OCI-LY7 (cell line): ENCODE measurements around the gene TCERG1. TPM values are rescaled to one million over a fixed set of nuclear protein-coding genes. Genes with fewer than 3 reads are reported as not detected.

Experiments used
- BruUV-seq: library from RNA; stranded (reverse); fragments of 400-500 nt; replicated peaks from 2 replicates; lab custom pipeline; 2021; lab: Mats Ljungman, UMichigan
- CTCF ChIA-PET: fragments of 300-600 bp; sonication (Branson Sonifier 250); formaldehyde crosslinking; loops from one replicate; lab custom pipeline; 2022; ENCODE audit warnings: antibody characterized with exemption; ENCODE audit not compliant: unreplicated experiment; lab: Charles Lee
- POLR2A ChIA-PET: fragments of 300-600 bp; sonication (Branson Sonifier 250); formaldehyde crosslinking; loops from one replicate; lab custom pipeline; 2022; ENCODE audit warnings: antibody characterized with exemption; lab: Charles Lee
- DNase-seq: peaks from one replicate; pipeline ENCODE4 v3.0.0-alpha.2; 2015; ENCODE audit warnings: low spot score
- H2AFZ ChIP-seq: fragments of 200-600 bp; sonication (generic), shearing (Covaris generic); 2 replicates; pipeline ENCODE4 v1.6.1; 2014; ENCODE audit warnings: mild to moderate bottlenecking, antibody characterized with exemption, low read length, moderate library complexity
- H3K27ac ChIP-seq: fragments of 200-600 bp; sonication (generic); 2 replicates; pipeline ENCODE4 v1.5.1; 2014; ENCODE audit warnings: mixed run types, low read depth, mild to moderate bottlenecking, moderate library complexity, low read length, inconsistent platforms; ENCODE audit not compliant: poor library complexity, severe bottlenecking
- H3K36me3 ChIP-seq: fragments of 200-600 bp; sonication (generic); 2 replicates; pipeline ENCODE4 v1.6.1; 2014; ENCODE audit warnings: mild to moderate bottlenecking, antibody characterized with exemption, low read length, moderate library complexity, mixed read lengths; ENCODE audit not compliant: insufficient read depth
- H3K4me1 ChIP-seq: fragments of 200-600 bp; sonication (generic); 2 replicates; pipeline ENCODE4 v1.5.1; 2014; ENCODE audit warnings: mild to moderate bottlenecking, low read length; ENCODE audit not compliant: insufficient read depth, poor library complexity, severe bottlenecking
- H3K4me2 ChIP-seq: fragments of 200-600 bp; sonication (generic); 2 replicates; pipeline ENCODE4 v1.6.1; 2014; ENCODE audit warnings: mild to moderate bottlenecking, low read length
- H3K4me3 ChIP-seq: fragments of 200-600 bp; sonication (generic); 2 replicates; pipeline ENCODE4 v1.5.1; 2014; ENCODE audit warnings: mild to moderate bottlenecking, low read depth, low read length; ENCODE audit not compliant: poor library complexity, severe bottlenecking
- H3K79me2 ChIP-seq: fragments of 200-600 bp; sonication (generic); 2 replicates; pipeline ENCODE4 v1.6.1; 2016; ENCODE audit warnings: low read depth, mild to moderate bottlenecking, low read length, moderate library complexity, mixed read lengths; ENCODE audit not compliant: insufficient read depth
- H3K9me2 ChIP-seq: fragments of 200-600 bp; sonication (generic); 2 replicates; pipeline ENCODE4 v1.6.1; 2016; ENCODE audit warnings: mild to moderate bottlenecking, low read length, mixed read lengths; ENCODE audit not compliant: insufficient read depth
- H3K9me3 ChIP-seq: fragments of 200-600 bp; sonication (generic); 2 replicates; pipeline ENCODE4 v1.6.1; 2014; ENCODE audit warnings: mild to moderate bottlenecking, mixed run types, low read length, mixed read lengths
- H4K20me1 ChIP-seq: fragments of 200-600 bp; sonication (generic); 2 replicates; pipeline ENCODE4 v1.6.1; 2014; ENCODE audit warnings: mild to moderate bottlenecking, antibody characterized with exemption, low read length, moderate library complexity, mixed read lengths; ENCODE audit not compliant: insufficient read depth
- EZH2phosphoT487 ChIP-seq: fragments of 200-600 bp; sonication (generic); IDR thresholded peaks from 2 replicates; pipeline ENCODE4 v1.6.1; 2018; ENCODE audit warnings: low read depth, borderline replicate concordance, mild to moderate bottlenecking, mixed run types, antibody characterized with exemption, low read length, moderate library complexity, mixed read lengths
- intact Hi-C: fragments of 100-400 bp; cut with micrococcal nuclease; formaldehyde crosslinking; loops from one replicate; pipeline ENCODE4 v1.10.0; 2022; ENCODE audit not compliant: unreplicated experiment
- total RNA-seq, 2 experiments: library from RNA; depleted of rRNA in 1 of 2; stranded (reverse); fragments of >200 nt in 1 of 2; shearing (Covaris generic) in 1 of 2; gene quantifications; 2 replicates each; pipeline ENCODE4 v1.2.3, GENCODE V29; 2014 to 2022
- TF ChIP-seq, protein P1 (sequence below): fragments of 200-600 bp; sonication (generic); conservative IDR thresholded peaks from 2 replicates; pipeline ENCODE4 v1.5.1; 2014; ENCODE audit warnings: mild to moderate bottlenecking, antibody characterized with exemption, low read length, moderate library complexity, mixed read lengths

The TCERG1 gene
- total RNA-seq, 2 experiments from 2014 or later = 115 to 164 TPM

DNA sequence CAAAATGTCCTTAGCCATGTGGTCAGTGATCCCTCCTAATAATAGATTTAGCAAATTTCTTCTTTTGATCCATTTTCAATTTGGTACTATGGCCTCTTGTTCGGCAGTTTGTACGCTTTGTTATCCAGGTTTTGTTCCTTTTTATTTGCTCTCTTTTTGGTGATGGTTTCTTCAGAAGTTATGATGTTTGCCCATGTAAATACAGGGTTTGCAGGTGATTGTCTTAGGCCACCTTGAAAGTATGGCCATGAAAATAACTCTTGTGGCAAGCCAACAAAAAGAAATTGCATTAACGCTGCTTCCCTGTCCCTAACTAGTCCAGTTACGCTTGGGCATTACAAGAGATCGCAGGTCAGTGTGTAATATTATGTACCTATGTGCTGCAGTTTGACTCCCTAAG lies 60.3 kb downstream of the TCERG1 start:
- Histone ChIP-seq H3K4me1 (no peaks in the 10 kb centered on the region), H3K9me2 (no peaks in the 10 kb centered on the region), H3K27ac (no peak overlapping the region), H3K4me3 (no peak overlapping the region), H3K79me2 (no peaks in the 10 kb centered on the region), H4K20me1 (peaks cover 3% of the 10 kb centered on the region; the same call in 1 of the 2 replicates), H2AFZ (no peak overlapping the region), H3K9me3 (no peaks in the 10 kb centered on the region), H3K4me2 (no peak overlapping the region), H3K36me3 (peaks cover 99% of the 10 kb centered on the region)
- no TSS peak for BruUV-seq
- TF ChIP-seq, protein P1, sequence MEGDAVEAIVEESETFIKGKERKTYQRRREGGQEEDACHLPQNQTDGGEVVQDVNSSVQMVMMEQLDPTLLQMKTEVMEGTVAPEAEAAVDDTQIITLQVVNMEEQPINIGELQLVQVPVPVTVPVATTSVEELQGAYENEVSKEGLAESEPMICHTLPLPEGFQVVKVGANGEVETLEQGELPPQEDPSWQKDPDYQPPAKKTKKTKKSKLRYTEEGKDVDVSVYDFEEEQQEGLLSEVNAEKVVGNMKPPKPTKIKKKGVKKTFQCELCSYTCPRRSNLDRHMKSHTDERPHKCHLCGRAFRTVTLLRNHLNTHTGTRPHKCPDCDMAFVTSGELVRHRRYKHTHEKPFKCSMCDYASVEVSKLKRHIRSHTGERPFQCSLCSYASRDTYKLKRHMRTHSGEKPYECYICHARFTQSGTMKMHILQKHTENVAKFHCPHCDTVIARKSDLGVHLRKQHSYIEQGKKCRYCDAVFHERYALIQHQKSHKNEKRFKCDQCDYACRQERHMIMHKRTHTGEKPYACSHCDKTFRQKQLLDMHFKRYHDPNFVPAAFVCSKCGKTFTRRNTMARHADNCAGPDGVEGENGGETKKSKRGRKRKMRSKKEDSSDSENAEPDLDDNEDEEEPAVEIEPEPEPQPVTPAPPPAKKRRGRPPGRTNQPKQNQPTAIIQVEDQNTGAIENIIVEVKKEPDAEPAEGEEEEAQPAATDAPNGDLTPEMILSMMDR = no peak
- no peak for TF ChIP-seq EZH2phosphoT487
- no peak for DNase-seq
- intact Hi-C loops = no loop called here
- POLR2A ChIA-PET = no interaction called here
- CTCF ChIA-PET = no interaction called here

DNA sequence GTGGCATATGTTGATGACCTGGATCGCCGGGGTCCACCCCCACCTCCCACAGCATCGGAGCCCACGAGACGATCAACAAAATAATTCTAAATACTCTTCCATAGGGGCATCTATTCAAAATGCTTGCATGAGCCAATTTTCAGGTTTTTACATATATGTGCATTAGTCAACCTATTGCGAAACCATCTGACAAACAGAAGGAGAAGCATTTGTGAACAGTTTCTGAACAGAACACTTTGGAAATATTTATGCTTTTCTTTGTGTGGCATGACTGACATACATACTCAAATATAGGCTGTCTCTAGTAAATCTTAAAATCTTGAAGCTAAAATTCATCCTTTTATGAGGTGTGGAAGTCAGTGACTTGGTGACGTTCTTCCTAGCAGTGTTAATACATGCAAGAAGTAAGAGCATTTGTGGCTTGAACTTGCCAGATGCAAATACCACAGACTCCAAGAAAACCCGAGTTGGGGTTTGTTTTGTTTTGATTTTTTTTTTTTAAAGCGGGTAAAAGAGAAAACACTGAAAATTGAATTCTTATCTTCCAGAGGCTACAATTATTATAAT lies 63.5 kb downstream of the TCERG1 start:
- H3K36me3 ChIP-seq = peaks cover 84% of the 10 kb centered on the region

DNA sequence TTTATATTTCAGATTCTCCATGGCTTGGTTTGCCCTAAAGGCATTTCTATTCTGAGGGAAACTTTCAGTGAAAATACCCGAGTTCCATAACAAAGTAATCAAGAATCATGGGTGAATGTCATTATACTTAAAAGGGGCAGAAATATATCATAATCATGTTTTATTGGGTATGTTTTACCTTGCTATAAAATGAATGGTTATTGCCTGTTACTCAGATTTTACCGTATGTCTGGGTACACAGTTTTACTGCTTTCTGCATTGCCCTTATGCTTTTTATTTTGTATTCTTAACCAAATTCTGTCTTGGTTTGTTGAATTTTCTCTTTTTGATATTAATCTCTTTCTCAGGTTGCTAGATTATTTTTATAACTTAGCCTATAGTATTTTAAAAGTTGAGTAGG lies 66.3 kb downstream of the TCERG1 start:
- Histone ChIP-seq H3K27ac (no peak overlapping the region), H3K79me2 (no peaks in the 10 kb centered on the region), H2AFZ (no peak overlapping the region), H4K20me1 (no peaks in the 10 kb centered on the region), H3K4me1 (no peaks in the 10 kb centered on the region), H3K9me3 (no peaks in the 10 kb centered on the region), H3K9me2 (no peaks in the 10 kb centered on the region), H3K36me3 (peaks cover 56% of the 10 kb centered on the region), H3K4me2 (no peak overlapping the region), H3K4me3 (no peak overlapping the region)
- intact Hi-C loops = no loop called here
- TF ChIP-seq, protein P1 = no peak
- no peak for TF ChIP-seq EZH2phosphoT487
- CTCF ChIA-PET = no interaction called here
- POLR2A ChIA-PET = interaction anchor here (1.2 kb wide), 1 partner anchor 17 kb away, joined by 3 read pairs; no protein-coding TSS in a partner anchor
- no TSS peak for BruUV-seq
- DNase-seq = no peak

More for the DNA sequence above, 63.5 kb downstream of the TCERG1 start:
- Histone ChIP-seq H3K9me3 (no peaks in the 10 kb centered on the region), H2AFZ (no peak overlapping the region), H3K4me1 (no peaks in the 10 kb centered on the region), H4K20me1 (peaks cover 3% of the 10 kb centered on the region; the same call in 1 of the 2 replicates), H3K9me2 (no peaks in the 10 kb centered on the region), H3K4me2 (no peak overlapping the region), H3K4me3 (no peak overlapping the region), H3K79me2 (no peaks in the 10 kb centered on the region), H3K27ac (no peak overlapping the region)
- TF ChIP-seq, protein P1 = no peak
- TF ChIP-seq EZH2phosphoT487 = no peak
- CTCF ChIA-PET = no interaction called here
- no peak for DNase-seq
- intact Hi-C loops = no loop called here
- POLR2A ChIA-PET = interaction anchor here (0.6 kb wide), 1 partner anchor 971 kb away, joined by 3 read pairs; no protein-coding TSS in a partner anchor
- TSS peak; percentile 82 for BruUV-seq
